ENCODE measurements around the gene CACNA1C.

GRCh38 chr12:2222691-2223090, 169.9 kb downstream of the CACNA1C start:
- TF ChIP-seq GATA3 (IDR thresholded peaks at IDR 0.05; ENCODE audit: low read depth, low read length) (no peak), GATA2 (IDR thresholded peaks at IDR 0.05; ENCODE audit: low read depth, low read length) (no peak)
